ENCODE data around the gene CAMSAP2. TPM values are rescaled to one million over a fixed set of nuclear protein-coding genes. Genes with fewer than 3 reads are reported as not detected.

Gene CAMSAP2
- total and polyA plus RNA-seq, 10 of the 15 experiments (the other 5 are each of a cell fraction or from before 2014, with no cell fraction given) = 3.9 to 19.8 (median 8.0) TPM

DNA sequence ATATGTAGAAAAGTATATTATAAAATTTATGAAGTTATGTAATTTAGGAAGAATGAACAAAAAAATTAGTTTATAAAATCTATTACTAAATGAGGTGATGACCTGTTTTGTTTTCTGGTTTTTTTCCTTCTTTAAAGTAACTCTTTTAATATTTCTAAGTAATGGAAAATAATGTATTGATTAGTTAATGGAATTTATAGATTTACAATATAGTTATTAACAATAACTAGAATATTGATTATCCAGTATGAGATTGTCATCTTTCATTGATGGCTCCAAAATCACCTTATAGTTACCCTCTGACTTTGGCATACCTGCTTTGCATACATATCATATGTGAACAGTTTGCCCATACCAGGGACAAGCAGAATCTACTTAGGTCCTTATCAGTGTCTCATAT, 23.4 kb downstream of the CAMSAP2 start:
- no peak for DNase-seq (ENCODE audit: low read depth, low spot score)
- Histone ChIP-seq H3K27me3 (replicated peaks in 1 of 2; ENCODE audit: control insufficient read depth in 2 of 2, insufficient read depth in 2 of 2, low read length in 1 of 2) (no peaks in the 10 kb centered on the region), H3K4me2 (ENCODE audit: control insufficient read depth, insufficient read depth) (no peak overlapping the region), H3K4me3 (no peak overlapping the region), H3K79me2 (ENCODE audit: control insufficient read depth, insufficient read depth, low read length) (no peaks in the 10 kb centered on the region; the same call in 1 of the 2 replicates), H2AFZ (ENCODE audit: control insufficient read depth, low read depth, low read length) (no peak overlapping the region), H3K36me3 (ENCODE audit: control insufficient read depth in 2 of 2, insufficient read depth in 2 of 2, low read length in 1 of 2) (peaks cover 0 to 4% of the 10 kb centered on the region in 2 experiments; a peak in 3 of 4 replicates), H3K9me3 (replicated peaks; ENCODE audit: control insufficient read depth, insufficient read depth, low read length) (no peaks in the 10 kb centered on the region), H3K9ac (ENCODE audit: control insufficient read depth, insufficient read depth, low read length) (no peak overlapping the region), H4K20me1 (ENCODE audit: control insufficient read depth, insufficient read depth) (no peaks in the 10 kb centered on the region), H3K4me1 (ENCODE audit: control insufficient read depth, insufficient read depth, low read length) (no peaks in the 10 kb centered on the region), H3K27ac (ENCODE audit: control insufficient read depth, insufficient read depth) (no peak overlapping the region)
- in situ Hi-C loops (cut with MboI) = no loop called here
- intact Hi-C loops (cut with micrococcal nuclease; ENCODE audit: unreplicated experiment) = no loop called here
- ChIA-PET SMC1A (ENCODE audit: uncharacterized antibody, unreplicated experiment) (interaction anchor here (1.1 to 1.2 kb wide), 2 partner anchors 13 kb away, joined by 3 to 5 read pairs; no protein-coding TSS in a partner anchor), CTCF (interaction anchor here (0.9 kb wide), 1 partner anchor 17 kb away, joined by 3 read pairs; no protein-coding TSS in a partner anchor), POLR2A (interaction anchor here (0.5 kb wide), 1 partner anchor 397 kb away, joined by 3 read pairs; no protein-coding TSS in a partner anchor), RAD21 (ENCODE audit: unreplicated experiment) (no interaction called here)
- no peak for ATAC-seq
- TF ChIP-seq SRF (IDR thresholded peaks at IDR 0.05; ENCODE audit: low read depth in 2 of 2, low read length in 2 of 2) = no peak
- FAIRE-seq = no peak
- BruUV-seq (replicated peaks) = no TSS peak

DNA sequence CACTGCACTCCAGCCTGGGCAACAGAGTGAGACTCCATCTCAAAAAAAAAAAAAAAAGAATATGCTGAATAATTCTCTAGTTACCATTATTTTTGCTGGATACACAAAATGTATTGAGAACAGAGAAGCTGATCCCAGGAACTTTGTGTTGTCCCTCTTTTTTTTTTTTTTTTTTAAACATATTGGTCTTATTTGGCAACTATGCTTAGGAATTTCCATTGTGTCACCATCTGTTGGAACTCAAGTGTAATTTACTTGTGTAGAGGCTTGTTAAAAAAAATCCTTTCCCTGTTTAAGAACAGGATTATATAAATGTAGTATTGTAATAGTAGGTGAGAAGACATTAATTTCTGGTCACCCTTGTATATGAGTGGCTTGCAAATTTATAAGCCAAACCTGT, 28.6 kb downstream of the CAMSAP2 start:
- FAIRE-seq = no peak

More for the DNA sequence above, 28.6 kb downstream of the CAMSAP2 start:
- BruUV-seq (replicated peaks) = no TSS peak
- no peaks in the 10 kb centered on the region for H4K20me1 ChIP-seq (ENCODE audit: control insufficient read depth, insufficient read depth)
- no peak overlapping the region for H3K4me3 ChIP-seq
- H3K9ac ChIP-seq (ENCODE audit: control insufficient read depth, insufficient read depth, low read length) = no peak overlapping the region
- SMC1A ChIA-PET (ENCODE audit: uncharacterized antibody, unreplicated experiment) = interaction anchor here (0.6 to 2.4 kb wide), 3 partner anchors 9 to 145 kb away, joined by 3 to 6 read pairs (median 3); no protein-coding TSS in a partner anchor
- peaks cover 0 to 6% of the 10 kb centered on the region in 2 experiments; a peak in 2 of 4 replicates for H3K36me3 ChIP-seq (ENCODE audit: control insufficient read depth in 2 of 2, insufficient read depth in 2 of 2, low read length in 1 of 2)
- no peak overlapping the region for H2AFZ ChIP-seq (ENCODE audit: control insufficient read depth, low read depth, low read length)
- no peaks in the 10 kb centered on the region for H3K27me3 ChIP-seq (replicated peaks in 1 of 2; ENCODE audit: control insufficient read depth in 2 of 2, insufficient read depth in 2 of 2, low read length in 1 of 2)
- H3K4me1 ChIP-seq (ENCODE audit: control insufficient read depth, insufficient read depth, low read length) = no peaks in the 10 kb centered on the region
- ATAC-seq (no peak), DNase-seq (ENCODE audit: low read depth, low spot score) (no peak)
- intact Hi-C loops (cut with micrococcal nuclease; ENCODE audit: unreplicated experiment) (no loop called here), in situ Hi-C loops (cut with MboI) (loop anchor here (5.0 kb wide), 1 partner anchor 55 kb away; no protein-coding TSS in a partner anchor)
- POLR2A ChIA-PET = interaction anchor here (0.6 kb wide), 2 partner anchors 14 to 15 kb away, joined by 3 to 7 read pairs; no protein-coding TSS in a partner anchor
- H3K27ac ChIP-seq (ENCODE audit: control insufficient read depth, insufficient read depth) = no peak overlapping the region
- CTCF ChIA-PET = interaction anchor here (1.3 to 1.6 kb wide), 2 partner anchors 23 to 145 kb away, joined by 3 to 6 read pairs; no protein-coding TSS in a partner anchor
- RAD21 ChIA-PET (ENCODE audit: unreplicated experiment) = interaction anchor here (2.4 kb wide), 1 partner anchor 146 kb away, joined by 7 read pairs; no protein-coding TSS in a partner anchor
- no peaks in the 10 kb centered on the region for H3K9me3 ChIP-seq (replicated peaks; ENCODE audit: control insufficient read depth, insufficient read depth, low read length)
- H3K79me2 ChIP-seq (ENCODE audit: control insufficient read depth, insufficient read depth, low read length) = no peaks in the 10 kb centered on the region
- no peak overlapping the region for H3K4me2 ChIP-seq (ENCODE audit: control insufficient read depth, insufficient read depth)
- TF ChIP-seq SUZ12 (IDR thresholded peaks at IDR 0.05; ENCODE audit: unreplicated experiment) (no peak), FOS (IDR thresholded peaks at IDR 0.05; ENCODE audit: borderline replicate concordance, extremely low read depth, insufficient read length) (no peak), MTA3 (IDR thresholded peaks at IDR 0.05; ENCODE audit: borderline replicate concordance, low read length) (no peak), FOXM1 (IDR thresholded peaks at IDR 0.05; ENCODE audit: low read depth, low read length) (no peak)

Measured in GM12878 (cell line).